ENCODE data around the gene CEACAM18. TPM values are rescaled to one million over a fixed set of nuclear protein-coding genes. Genes with fewer than 3 reads are reported as not detected.

Gene CEACAM18
- total RNA-seq, 2 experiments from 2014 or later = not detected

- Histone ChIP-seq H3K9me3 (ENCODE audit: control insufficient read depth in 1 of 2, insufficient read depth in 1 of 2, low read length in 2 of 2) (no peaks in the 10 kb centered on the region), H3K27me3 (ENCODE audit: control insufficient read depth in 1 of 2, insufficient read depth in 2 of 2, low read length in 2 of 2) (peaks cover 4 to 10% of the 10 kb centered on the region in 2 experiments), H3K4me1 (ENCODE audit: insufficient read depth, low read length) (peaks cover 6% of the 10 kb centered on the region), H3K36me3 (ENCODE audit: insufficient read depth, low read length) (no peaks in the 10 kb centered on the region), H3K27ac (ENCODE audit: low read depth in 1 of 2, low read length in 2 of 2) (no peak overlapping the region), H3K4me3 (ENCODE audit: low read length) (no peak overlapping the region)
- ATAC-seq (ENCODE audit: poor library complexity) (no peak), DNase-seq (no peak)
- no peaks in the 10 kb centered on the region for H3K9me3 Mint-ChIP-seq
- ChIA-PET POLR2A (no interaction called here), CTCF (no interaction called here)
- H3K4me1 Mint-ChIP-seq (ENCODE audit: low read depth) = no peaks in the 10 kb centered on the region
- no peak overlapping the region for H3K4me3 Mint-ChIP-seq
- peaks cover 22% of the 10 kb centered on the region for H3K27me3 Mint-ChIP-seq
- intact Hi-C loops (cut with DNase I, micrococcal nuclease) = loop anchor here in 1 of 2 experiments (5.0 kb wide), 1 partner anchor 768 kb away; no protein-coding TSS in a partner anchor
- H3K27ac Mint-ChIP-seq = no peak overlapping the region
- TF ChIP-seq CTCF (IDR thresholded peaks at IDR 0.05) = no peak
- no peaks in the 10 kb centered on the region for H3K36me3 Mint-ChIP-seq (ENCODE audit: low read depth)
These were observed 8.7 kb upstream of the CEACAM18 start for GRCh38 chr19:51469629-51470028.

GRCh38 chr19:51470966-51471365 lies 7.4 kb upstream of the CEACAM18 start:
- no peak for ATAC-seq (ENCODE audit: poor library complexity)
- no peaks in the 10 kb centered on the region for H3K4me1 Mint-ChIP-seq (ENCODE audit: low read depth)
- Histone ChIP-seq H3K9me3 (ENCODE audit: control insufficient read depth in 1 of 2, insufficient read depth in 1 of 2, low read length in 2 of 2) (no peaks in the 10 kb centered on the region), H3K4me3 (ENCODE audit: low read length) (no peak overlapping the region), H3K27ac (ENCODE audit: low read depth in 1 of 2, low read length in 2 of 2) (no peak overlapping the region), H3K27me3 (ENCODE audit: control insufficient read depth in 1 of 2, insufficient read depth in 2 of 2, low read length in 2 of 2) (peaks cover 7 to 8% of the 10 kb centered on the region in 2 experiments), H3K4me1 (ENCODE audit: insufficient read depth, low read length) (peaks cover 6% of the 10 kb centered on the region), H3K36me3 (ENCODE audit: insufficient read depth, low read length) (no peaks in the 10 kb centered on the region)
- H3K9me3 Mint-ChIP-seq = no peaks in the 10 kb centered on the region
- ChIA-PET CTCF (no interaction called here), POLR2A (no interaction called here)
- no peak overlapping the region for H3K27ac Mint-ChIP-seq
- no peaks in the 10 kb centered on the region for H3K36me3 Mint-ChIP-seq (ENCODE audit: low read depth)
- no peak for DNase-seq
- intact Hi-C loops (cut with DNase I, micrococcal nuclease) = loop anchor here in 1 of 2 experiments (5.0 kb wide), 1 partner anchor 766 kb away; no protein-coding TSS in a partner anchor
- H3K4me3 Mint-ChIP-seq = no peak overlapping the region
- peaks cover 20% of the 10 kb centered on the region for H3K27me3 Mint-ChIP-seq
- TF ChIP-seq CTCF (IDR thresholded peaks at IDR 0.05) = no peak

- ChIA-PET POLR2A (no interaction called here), CTCF (interaction anchor here (1.9 kb wide), 1 partner anchor 186 kb away, joined by 8 read pairs; no protein-coding TSS in a partner anchor)
- Histone ChIP-seq H3K36me3 (ENCODE audit: insufficient read depth, low read length) (no peaks in the 10 kb centered on the region), H3K27ac (ENCODE audit: low read depth in 1 of 2, low read length in 2 of 2) (no peak overlapping the region), H3K27me3 (ENCODE audit: control insufficient read depth in 1 of 2, insufficient read depth in 2 of 2, low read length in 2 of 2) (peaks cover 7 to 8% of the 10 kb centered on the region in 2 experiments), H3K9me3 (ENCODE audit: control insufficient read depth in 1 of 2, insufficient read depth in 1 of 2, low read length in 2 of 2) (no peaks in the 10 kb centered on the region), H3K4me1 (ENCODE audit: insufficient read depth, low read length) (peaks cover 6% of the 10 kb centered on the region), H3K4me3 (ENCODE audit: low read length) (no peak overlapping the region)
- Mint-ChIP-seq H3K9me3 (no peaks in the 10 kb centered on the region), H3K4me3 (no peak overlapping the region), H3K36me3 (ENCODE audit: low read depth) (no peaks in the 10 kb centered on the region), H3K27ac (no peak overlapping the region), H3K27me3 (peaks cover 20% of the 10 kb centered on the region), H3K4me1 (ENCODE audit: low read depth) (no peaks in the 10 kb centered on the region)
- no peak for ATAC-seq (ENCODE audit: poor library complexity)
- intact Hi-C loops (cut with DNase I, micrococcal nuclease) = loop anchor here in 1 of 2 experiments (5.0 kb wide), 1 partner anchor 766 kb away; no protein-coding TSS in a partner anchor
- TF ChIP-seq CTCF (IDR thresholded peaks at IDR 0.05) = no peak
- DNase-seq = no peak
These were observed 6.8 kb upstream of the CEACAM18 start for GRCh38 chr19:51471527-51471926.

Measured in CD4-positive, alpha-beta T cell (primary cell).